Smooth muscle cell of the coronary artery (primary cell): ENCODE results near the gene CLIC1. TPM values are rescaled to one million over a fixed set of nuclear protein-coding genes. Genes with fewer than 3 reads are reported as not detected.

ENCODE experiments used
- total RNA-seq: library from RNA; depleted of rRNA; stranded (reverse); fragments of >200 nt; gene quantifications from 2 replicates; pipeline ENCODE4 v1.2.3, GENCODE V29; 2014; ENCODE audit warnings: low replicate concordance

The CLIC1 gene
- 395 and 679 TPM in 2 replicates for total RNA-seq

DNA sequence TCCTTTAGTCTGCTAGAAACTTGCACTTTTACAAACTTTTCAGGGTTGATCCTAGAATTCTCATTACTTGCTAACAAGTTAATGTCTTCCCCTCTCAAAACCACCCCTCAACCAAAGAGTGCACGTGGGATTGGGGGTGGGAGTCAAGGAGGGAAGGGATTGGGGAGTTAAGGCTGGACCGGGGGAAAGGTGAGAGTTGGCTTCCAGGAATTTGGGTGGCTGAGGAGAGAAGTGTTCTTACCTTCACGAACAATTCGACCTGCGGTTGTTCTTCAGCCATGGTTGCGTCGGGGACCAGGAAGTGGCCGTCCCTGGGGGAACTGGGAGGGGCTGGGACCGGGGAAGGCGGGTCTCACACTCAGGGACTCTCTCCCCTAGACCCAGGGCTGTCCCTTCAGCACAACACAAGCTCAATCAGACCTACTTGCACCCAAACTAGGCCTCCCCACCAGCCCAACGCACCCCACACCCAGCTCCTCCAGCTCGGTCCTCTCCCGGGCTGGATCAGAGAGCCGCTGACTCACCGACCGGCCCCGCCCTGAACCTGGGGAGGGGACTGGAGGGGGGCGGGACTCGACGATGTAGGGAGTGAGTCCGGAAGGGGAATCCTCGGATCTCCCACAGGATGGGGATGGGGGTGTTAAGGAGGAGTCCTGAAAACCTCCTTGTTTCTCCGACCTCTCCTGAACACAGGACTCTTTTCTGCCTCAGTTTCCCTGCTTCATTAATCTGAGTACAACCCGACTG is at the start of gene CLIC1:
Gene CLIC1, minus strand, starts transcription at position 510 of the 747 bp plus-strand sequence. Its CDS starts 230 bp downstream, at position 280.

DNA sequence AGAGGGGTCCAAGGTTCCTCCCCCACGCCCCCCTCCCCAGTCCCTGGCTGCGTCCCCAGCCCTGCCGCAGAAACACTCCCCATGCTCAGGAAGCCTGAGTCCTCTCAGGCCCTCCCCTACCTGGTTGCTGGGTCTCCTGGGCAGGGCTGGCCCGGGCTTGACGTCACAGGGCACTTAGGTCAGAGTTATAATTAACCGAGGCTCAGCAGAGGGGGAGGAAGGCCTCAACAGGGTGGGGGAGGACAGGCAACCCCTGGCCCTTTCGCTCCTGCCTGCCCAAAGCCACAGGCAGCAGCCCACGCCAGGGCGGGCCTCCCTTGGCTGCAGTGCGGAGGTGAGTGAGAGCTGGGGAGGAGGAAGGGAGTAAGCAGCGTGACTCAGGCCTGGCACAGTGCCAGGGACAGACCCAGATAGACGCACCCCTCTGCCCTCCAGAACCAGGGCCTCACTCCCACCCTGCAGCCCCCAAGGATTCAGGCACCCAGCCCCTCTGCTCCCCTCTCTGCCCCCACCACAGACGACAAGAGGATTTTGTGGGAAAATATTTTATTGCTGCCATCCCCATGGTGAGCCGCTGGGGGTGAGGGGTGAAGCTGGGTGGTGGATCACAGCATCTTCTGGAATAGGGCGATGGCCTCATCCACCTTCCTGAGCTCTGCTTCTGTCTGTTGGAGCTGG is 40.8 kb upstream of the CLIC1 start, which contains the start of gene VWA7:
Gene VWA7, minus strand, starts transcription at position 340 of the 678 bp plus-strand sequence. CDS start 549 bp downstream, outside the sequence.

GRCh38 chr6:31762356-31762755 is 26.0 kb upstream of the CLIC1 start, which contains the start of gene SAPCD1:
Gene SAPCD1, plus strand, starts transcription at chr6:31762656. Its CDS starts 399 bp downstream, at chr6:31763055.

GRCh38 chr6:31739639-31740396 is 3.5 kb upstream of the CLIC1 start, which contains the start of gene MSH5:
Gene MSH5, plus strand, starts transcription at chr6:31740005. Its CDS starts 462 bp downstream, at chr6:31740467.

GRCh38 chr6:31728767-31729514 is 7.4 kb downstream of the CLIC1 start, which contains the start of gene DDAH2:
Gene DDAH2, minus strand, starts transcription at chr6:31729299. Its CDS starts 138 bp downstream, at chr6:31729161.

DNA sequence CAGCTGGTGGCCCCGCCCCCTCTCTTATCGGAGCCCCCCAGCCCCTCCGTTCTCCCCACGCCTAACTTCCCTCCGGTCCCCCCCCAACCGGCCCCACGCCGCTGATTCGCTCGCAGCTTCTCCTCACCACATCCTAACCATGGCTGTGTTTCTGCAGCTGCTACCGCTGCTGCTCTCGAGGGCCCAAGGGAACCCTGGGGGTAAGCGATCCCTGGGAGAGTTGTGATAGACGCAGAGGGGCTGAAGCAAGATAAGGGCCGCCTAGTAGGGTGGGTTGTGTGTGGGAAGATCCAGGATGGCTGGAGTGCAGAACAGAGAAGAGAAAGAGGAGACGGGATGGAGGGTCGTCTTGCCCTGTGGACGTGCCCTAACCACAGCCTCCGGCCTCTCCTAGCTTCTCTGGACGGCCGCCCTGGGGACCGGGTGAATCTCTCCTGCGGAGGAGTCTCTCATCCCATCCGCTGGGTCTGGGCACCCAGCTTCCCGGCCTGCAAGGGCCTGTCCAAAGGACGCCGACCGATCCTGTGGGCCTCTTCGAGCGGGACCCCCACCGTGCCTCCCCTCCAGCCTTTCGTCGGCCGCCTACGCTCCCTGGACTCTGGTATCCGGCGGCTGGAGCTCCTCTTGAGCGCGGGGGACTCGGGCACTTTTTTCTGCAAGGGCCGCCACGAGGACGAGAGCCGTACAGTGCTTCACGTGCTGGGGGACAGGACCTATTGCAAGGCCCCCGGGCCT is 12.9 kb downstream of the CLIC1 start, which contains the start of gene MPIG6B:
Gene MPIG6B, plus strand, starts transcription at position 129 of the 735 bp plus-strand sequence. Its CDS starts 11 bp downstream, at position 140.

DNA sequence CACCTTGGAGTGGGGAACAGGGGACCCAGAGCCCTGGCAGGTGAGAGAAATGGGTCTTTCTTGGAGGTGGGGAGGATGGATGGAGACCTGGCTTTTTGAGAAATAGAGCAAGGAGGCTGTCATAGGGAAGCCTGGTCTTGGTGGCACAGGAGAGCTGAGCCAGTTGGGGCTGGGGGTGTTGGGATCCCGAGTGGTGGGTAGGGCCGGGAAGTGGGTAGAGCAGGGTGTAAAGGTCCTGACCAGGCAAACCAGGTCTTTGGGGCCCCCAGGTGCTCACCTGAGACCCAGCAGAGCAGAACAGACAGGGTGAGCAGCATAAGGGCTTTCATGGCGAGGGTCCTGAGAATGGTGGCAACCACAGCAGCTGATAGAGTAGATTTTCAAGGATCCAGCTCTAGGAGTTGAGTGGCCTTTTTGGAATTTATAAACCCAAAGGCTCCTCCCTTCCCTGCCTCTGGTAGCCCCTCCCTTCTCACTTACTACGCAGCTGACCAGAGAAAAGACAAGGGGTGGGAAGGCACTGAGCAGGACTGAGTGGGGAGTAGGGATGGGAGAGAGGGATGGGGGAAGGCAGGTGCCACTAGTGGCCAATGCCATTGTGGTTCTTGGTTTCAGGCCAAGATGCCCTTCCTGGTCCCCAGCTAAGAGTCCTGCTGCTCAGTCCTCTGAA is 14.8 kb downstream of the CLIC1 start, which contains the start of gene LY6G6C:
Gene LY6G6C, minus strand, starts transcription at position 396 of the 670 bp plus-strand sequence. Its CDS starts 67 bp downstream, at position 329.

DNA sequence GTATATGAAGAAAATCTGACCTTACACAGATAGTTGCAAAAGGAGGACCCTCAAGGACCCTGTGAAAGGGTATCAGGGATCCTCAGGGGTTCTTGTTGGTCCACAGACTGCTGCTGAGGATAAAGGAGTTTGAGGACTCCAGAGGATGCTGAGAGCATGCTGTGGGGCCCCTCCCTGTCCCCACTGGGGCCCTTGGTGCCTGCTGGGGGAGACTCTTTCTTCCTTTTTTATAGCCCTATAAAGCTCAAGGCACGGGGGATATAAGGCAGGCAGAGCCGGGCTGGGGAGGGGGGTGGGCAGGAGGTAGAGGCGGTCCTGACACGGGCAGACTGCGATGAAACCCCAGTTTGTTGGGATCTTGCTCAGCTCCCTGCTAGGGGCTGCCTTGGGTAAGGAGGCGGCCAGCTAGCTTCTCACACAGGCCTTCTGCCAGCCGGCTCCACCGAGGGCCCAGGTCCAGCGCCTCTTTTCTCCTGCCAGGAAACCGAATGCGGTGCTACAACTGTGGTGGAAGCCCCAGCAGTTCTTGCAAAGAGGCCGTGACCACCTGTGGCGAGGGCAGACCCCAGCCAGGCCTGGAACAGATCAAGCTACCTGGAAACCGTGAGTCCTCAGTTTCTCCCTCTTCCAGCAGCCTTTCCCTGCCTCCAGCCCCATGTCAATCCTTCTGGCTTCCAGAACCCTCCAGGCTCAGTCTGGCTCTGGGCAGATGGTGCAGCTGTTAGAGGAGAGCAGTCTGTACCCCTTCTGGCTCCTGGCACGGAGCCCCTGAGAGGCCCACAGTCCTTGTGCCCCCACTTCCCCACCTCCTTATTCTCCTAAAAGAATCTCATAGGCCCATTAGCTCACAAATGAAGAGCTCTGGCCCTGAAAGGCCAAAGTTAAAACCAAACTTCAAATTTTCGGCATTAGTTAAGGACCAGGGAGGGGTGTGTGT is 21.0 kb downstream of the CLIC1 start, which contains the start of gene LY6G6D:
Gene LY6G6D, plus strand, starts transcription at position 327 of the 937 bp plus-strand sequence. Its CDS starts 8 bp downstream, at position 335.

DNA sequence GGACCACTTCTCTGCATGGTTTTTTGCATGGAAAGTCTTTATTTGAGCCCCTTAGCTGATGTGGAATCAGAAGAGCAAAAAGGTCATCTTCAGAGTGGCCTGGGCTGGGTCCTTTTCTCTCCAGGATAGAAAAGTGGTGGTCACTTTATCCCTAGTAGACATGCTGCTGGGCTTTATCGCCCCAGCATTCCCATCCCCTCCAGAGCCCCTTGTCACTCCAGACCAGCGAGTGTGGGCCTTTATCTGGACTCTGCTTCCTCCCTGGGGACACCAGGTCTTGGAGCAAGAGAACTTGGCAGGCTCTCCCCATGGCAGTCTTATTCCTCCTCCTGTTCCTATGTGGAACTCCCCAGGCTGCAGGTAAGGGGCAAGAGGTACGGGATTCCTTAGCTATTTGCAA is 29.7 kb downstream of the CLIC1 start, which contains the start of gene LY6G6F:
Gene LY6G6F, plus strand, starts transcription at position 268 of the 400 bp plus-strand sequence. Its CDS starts 41 bp downstream, at position 309.

GRCh38 chr6:31702819-31703716 is 33.3 kb downstream of the CLIC1 start, which contains the start of gene ABHD16A:
Gene ABHD16A, minus strand, starts transcription at chr6:31703324. Its CDS starts 43 bp downstream, at chr6:31703281.

Other genes with a start within 250 kb of the CLIC1 start
- gene MICB, start 238.4 kb downstream of the CLIC1 start, total RNA-seq, result 5.5 and 8.8 TPM in 2 replicates
- not detected in 2 replicates for gene MCCD1, start 207.6 kb downstream of the CLIC1 start, total RNA-seq
- gene DDX39B, start 194.5 kb downstream of the CLIC1 start, total RNA-seq, result 238 and 398 TPM in 2 replicates
- gene ATP6V1G2, start 189.9 kb downstream of the CLIC1 start, total RNA-seq, result 2.6 and 6.0 TPM in 2 replicates
- gene NFKBIL1, start 188.9 kb downstream of the CLIC1 start, total RNA-seq, result 26.1 and 28.2 TPM in 2 replicates
- gene LTA, start 164.2 kb downstream of the CLIC1 start, total RNA-seq, result not detected in 2 replicates
- not detected in 2 replicates for gene TNF, start 161.0 kb downstream of the CLIC1 start, total RNA-seq
- gene LTB, start 154.1 kb downstream of the CLIC1 start, total RNA-seq, result not detected in 2 replicates
- gene LST1, start 150.3 kb downstream of the CLIC1 start, total RNA-seq, result 0.30 TPM in 1 of 2 replicates, not detected in the other
- gene NCR3, start 143.5 kb downstream of the CLIC1 start, total RNA-seq, result not detected in 2 replicates
- gene AIF1, start 121.3 kb downstream of the CLIC1 start, total RNA-seq, result not detected in 2 replicates
- gene PRRC2A, start 115.8 kb downstream of the CLIC1 start, total RNA-seq, result 13.9 and 24.8 TPM in 2 replicates
- gene BAG6, start 83.9 kb downstream of the CLIC1 start, total RNA-seq, result 54.9 and 100 TPM in 2 replicates
- gene APOM, start 80.6 kb downstream of the CLIC1 start, total RNA-seq, result 0.70 and 1.5 TPM in 2 replicates
- 16.6 and 18.2 TPM in 2 replicates for gene C6orf47, start 75.8 kb downstream of the CLIC1 start, total RNA-seq
- 6.1 and 13.6 TPM in 2 replicates for gene GPANK1, start 71.5 kb downstream of the CLIC1 start, total RNA-seq
- gene CSNK2B, start 70.5 kb downstream of the CLIC1 start, total RNA-seq, result 71.1 and 94.1 TPM in 2 replicates
- gene LY6G5B, start 66.6 kb downstream of the CLIC1 start, total RNA-seq, result 2.2 and 4.0 TPM in 2 replicates
- 0.15 TPM in 1 of 2 replicates, not detected in the other for gene LY6G5C, start 55.5 kb downstream of the CLIC1 start, total RNA-seq
- gene ABHD16A, start 33.2 kb downstream of the CLIC1 start, total RNA-seq, result 51.3 and 104 TPM in 2 replicates
- not detected in 2 replicates for gene LY6G6F, start 29.7 kb downstream of the CLIC1 start, total RNA-seq
- gene LY6G6D, start 21.2 kb downstream of the CLIC1 start, total RNA-seq, result not detected in 2 replicates
- gene LY6G6C, start 14.8 kb downstream of the CLIC1 start, total RNA-seq, result not detected in 2 replicates
- gene MPIG6B, start 13.2 kb downstream of the CLIC1 start, total RNA-seq, result not detected in 2 replicates
- gene DDAH2, start 7.2 kb downstream of the CLIC1 start, total RNA-seq, result 108 and 116 TPM in 2 replicates
- 2.5 and 4.0 TPM in 2 replicates for gene MSH5, start 3.5 kb upstream of the CLIC1 start, total RNA-seq
- gene SAPCD1, start 26.1 kb upstream of the CLIC1 start, total RNA-seq, result 0.53 and 0.70 TPM in 2 replicates
- gene VWA7, start 40.8 kb upstream of the CLIC1 start, total RNA-seq, result 0.15 and 0.23 TPM in 2 replicates
- gene VARS1, start 59.2 kb upstream of the CLIC1 start, total RNA-seq, result 37.9 and 59.7 TPM in 2 replicates
- 24.6 and 27.8 TPM in 2 replicates for gene LSM2, start 70.4 kb upstream of the CLIC1 start, total RNA-seq
- gene HSPA1L, start 78.8 kb upstream of the CLIC1 start, total RNA-seq, result 0.98 and 4.1 TPM in 2 replicates
- gene HSPA1A, start 79.0 kb upstream of the CLIC1 start, total RNA-seq, result 47.1 and 396 TPM in 2 replicates
- 66.7 and 494 TPM in 2 replicates for gene HSPA1B, start 91.2 kb upstream of the CLIC1 start, total RNA-seq
- gene NEU1, start 126.3 kb upstream of the CLIC1 start, total RNA-seq, result 54.9 and 72.8 TPM in 2 replicates
- gene SLC44A4, start 142.5 kb upstream of the CLIC1 start, total RNA-seq, result not detected in 2 replicates
- 41.5 and 175 TPM in 2 replicates for gene EHMT2, start 161.2 kb upstream of the CLIC1 start, total RNA-seq
- gene ZBTB12, start 165.6 kb upstream of the CLIC1 start, total RNA-seq, result 6.2 and 12.4 TPM in 2 replicates
- 0.90 and 26.7 TPM in 2 replicates for gene C2, start 191.2 kb upstream of the CLIC1 start, total RNA-seq
- 15.0 and 108 TPM in 2 replicates for gene CFB, start 209.6 kb upstream of the CLIC1 start, total RNA-seq
- gene NELFE, start 222.4 kb upstream of the CLIC1 start, total RNA-seq, result 77.8 and 109 TPM in 2 replicates
- gene SKIC2, start 222.6 kb upstream of the CLIC1 start, total RNA-seq, result 48.6 and 68.8 TPM in 2 replicates
- 6.9 and 12.9 TPM in 2 replicates for gene DXO, start 235.6 kb upstream of the CLIC1 start, total RNA-seq
- gene C4A, start 245.5 kb upstream of the CLIC1 start, total RNA-seq, result 3.7 and 23.1 TPM in 2 replicates